Keratinocyte (primary cell): ENCODE data around the gene SPEM3. TPM values are rescaled to one million over a fixed set of nuclear protein-coding genes. Genes with fewer than 3 reads are reported as not detected.
A peak's percentile ranks its signal among the peaks of the same experiment; 100 is the strongest.

Experiments
- DNase-seq: peaks from one replicate; pipeline ENCODE4 v3.0.0-alpha.2; 2011; ENCODE audit warnings: low read depth, missing footprints, low spot score
- FAIRE-seq: peaks from 2 replicates; lab custom pipeline; 2011; peaks lifted over from hg19 to GRCh38; lab: Jason Lieb, UNC
- H2AFZ ChIP-seq: 2 replicates; pipeline ENCODE4 v1.6.0; 2012; ENCODE audit warnings: low read length, control low read depth, inconsistent platforms; ENCODE audit not compliant: control insufficient read depth
- H3K27ac ChIP-seq: 2 replicates; pipeline ENCODE4 v1.5.1; 2011; ENCODE audit warnings: low read length; ENCODE audit not compliant: control insufficient read depth, insufficient read depth
- H3K27me3 ChIP-seq: 3 replicates; pipeline ENCODE4 v1.6.0; 2011; ENCODE audit warnings: low read length; ENCODE audit not compliant: control insufficient read depth, insufficient read depth; ENCODE audit errors: extremely low read depth
- H3K36me3 ChIP-seq, 2 experiments: 2 replicates in 1 of 2; 3 replicates in 1 of 2; pipeline ENCODE4 v1.5.1; 2011; ENCODE audit warnings: low read length in 2 of 2, mild to moderate bottlenecking in 1 of 2; ENCODE audit not compliant: control insufficient read depth in 2 of 2, insufficient read depth in 2 of 2; ENCODE audit errors: extremely low read depth in 1 of 2
- H3K4me1 ChIP-seq: 3 replicates; pipeline ENCODE4 v1.5.1; 2011; ENCODE audit warnings: low read length; ENCODE audit not compliant: control insufficient read depth, insufficient read depth; ENCODE audit errors: extremely low read depth
- H3K4me2 ChIP-seq: 3 replicates; pipeline ENCODE4 v1.6.0; 2011; ENCODE audit warnings: low read depth, low read length; ENCODE audit not compliant: control insufficient read depth, insufficient read depth; ENCODE audit errors: extremely low read depth
- H3K4me3 ChIP-seq, 3 experiments: fragments of 200-600 bp in 1 of 3; sonication (generic) in 1 of 3; 2 replicates in 2 of 3; 3 replicates in 1 of 3; pipeline ENCODE4 v1.5.1; 2011 to 2016; ENCODE audit warnings: low read length in 3 of 3, mild to moderate bottlenecking in 3 of 3, control low read depth in 2 of 3, inconsistent platforms in 1 of 3, low read depth in 1 of 3, mixed read lengths in 1 of 3, mixed run types in 1 of 3, moderate library complexity in 1 of 3; ENCODE audit not compliant: control insufficient read depth in 2 of 3, insufficient read depth in 2 of 3; ENCODE audit errors: extremely low read depth in 1 of 3
- H3K79me2 ChIP-seq: 2 replicates; pipeline ENCODE4 v1.6.0; 2012; ENCODE audit warnings: low read length; ENCODE audit not compliant: control insufficient read depth, insufficient read depth
- H3K9ac ChIP-seq: 3 replicates; pipeline ENCODE4 v1.6.0; 2011; ENCODE audit warnings: low read length; ENCODE audit not compliant: control insufficient read depth, insufficient read depth; ENCODE audit errors: extremely low read depth
- H3K9me1 ChIP-seq: 3 replicates; pipeline ENCODE4 v1.6.0; 2011; ENCODE audit warnings: low read length; ENCODE audit not compliant: control insufficient read depth, insufficient read depth; ENCODE audit errors: extremely low read depth
- H3K9me3 ChIP-seq: 2 replicates; pipeline ENCODE4 v1.5.1; 2012; ENCODE audit warnings: low read depth, low read length; ENCODE audit not compliant: control insufficient read depth
- H4K20me1 ChIP-seq: 3 replicates; pipeline ENCODE4 v1.6.0; 2011; ENCODE audit warnings: low read length; ENCODE audit not compliant: control insufficient read depth, insufficient read depth; ENCODE audit errors: extremely low read depth
- EZH2 ChIP-seq: IDR thresholded peaks from one replicate; pipeline ENCODE4 v1.6.1; 2012; ENCODE audit warnings: inconsistent platforms, mild to moderate bottlenecking, low read length, moderate library complexity
- dilution Hi-C: fragments of 300-500 bp; cut with MboI; formaldehyde crosslinking; loops from one replicate; pipeline ENCODE4 v1.7.0; 2020; ENCODE audit warnings: low sequenced_read_pairs; ENCODE audit not compliant: extremely low pct_ligation_motif_present
- polyA plus RNA-seq, 5 experiments: library from polyadenylated mRNA; depleted of rRNA in 3 of 5; stranded (reverse) in 3 of 5; stranded (forward) in 1 of 5; unstranded in 1 of 5; fragments of >200 nt; gene quantifications; 1 replicate in 1 of 5; 2 replicates in 3 of 5; 3 replicates in 1 of 5; pipeline versions ENCODE4 v1.2.1 to v1.2.3, GENCODE V29; 2011 to 2012; ENCODE audit warnings: missing spikeins in 2 of 5, low read depth in 1 of 5, low replicate concordance in 1 of 5
- TF ChIP-seq, protein P1 (sequence below), 3 experiments: IDR thresholded peaks in 1 of 3; conservative IDR thresholded peaks in 1 of 3; optimal IDR thresholded peaks in 1 of 3; 2 replicates in 2 of 3; 3 replicates in 1 of 3; pipeline versions ENCODE3 to v1.5.1; 2011; ENCODE audit warnings: low read length in 3 of 3, mild to moderate bottlenecking in 3 of 3, moderate library complexity in 2 of 3, control low read depth in 1 of 3, inconsistent platforms in 1 of 3; ENCODE audit not compliant: insufficient read depth in 2 of 3; ENCODE audit errors: extremely low read depth in 1 of 3

SPEM3 gene
- polyA plus RNA-seq, 1 donor (not counting 4 experiments of a cell fraction or from before 2014, with no cell fraction given), result not detected

DNA sequence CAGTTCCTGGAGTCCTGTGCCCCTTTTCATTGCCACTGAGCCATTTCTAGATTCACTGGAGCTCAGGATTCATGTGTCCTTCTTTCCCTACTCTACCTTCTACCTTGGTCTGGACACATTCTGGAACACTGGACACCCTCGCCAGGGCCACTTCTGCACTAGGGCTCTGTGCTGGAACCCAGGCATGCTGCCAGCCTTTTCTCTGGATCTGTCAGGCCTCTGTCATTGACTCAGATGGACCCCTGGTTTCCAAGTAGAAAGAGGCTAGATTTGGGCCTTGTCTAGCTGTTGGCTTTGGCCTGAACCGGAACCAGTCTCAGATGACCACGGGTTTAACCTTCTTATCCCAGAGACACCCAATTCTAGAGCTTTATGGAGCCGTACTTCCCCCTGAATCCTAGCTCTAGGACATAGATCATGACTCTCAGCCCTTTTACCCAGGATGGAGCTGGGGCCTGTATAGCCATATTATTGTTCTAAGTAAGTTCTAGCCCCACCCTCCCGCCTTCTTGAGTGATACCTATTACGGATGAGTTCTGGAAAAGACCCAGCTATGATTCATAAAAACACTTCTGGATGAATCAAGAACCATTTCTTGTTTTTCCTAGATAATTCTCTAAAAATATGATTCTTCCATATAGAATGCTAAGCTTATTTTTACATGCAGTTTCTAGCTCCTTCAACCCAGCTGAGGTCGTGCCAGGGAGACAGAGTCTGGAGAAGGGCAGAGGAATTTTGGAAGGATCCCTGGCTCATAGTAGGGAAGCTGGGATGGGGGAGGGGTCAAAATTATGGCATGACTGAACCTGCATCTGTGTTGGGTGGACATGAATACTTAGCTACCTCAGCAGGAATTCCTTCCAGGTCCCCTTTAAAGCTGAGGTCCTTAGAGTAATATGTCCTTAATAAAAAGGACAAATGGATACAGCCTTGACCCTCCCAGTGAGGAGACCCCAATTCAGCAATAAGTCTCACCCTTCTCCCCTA, 15.1 kb downstream of the SPEM3 start:
- peak overlapping the region; percentile 77 for H3K4me2 ChIP-seq
- H3K36me3 ChIP-seq, result peaks cover 3 to 8% of the 10 kb centered on the region in 2 experiments
- H3K27ac ChIP-seq, result peak overlapping the region; percentile 74
- no peaks in the 10 kb centered on the region for H4K20me1 ChIP-seq
- H3K9me1 ChIP-seq, result peaks cover 5% of the 10 kb centered on the region
- dilution Hi-C loops, result no loop called here
- H3K4me3 ChIP-seq, result peak overlapping the region in 2 of 3 experiments; percentile 2 to 18
- peak overlapping the region; percentile 55 for H3K9ac ChIP-seq
- DNase-seq (no peak), FAIRE-seq (peak; percentile 87)
- no peak for TF ChIP-seq EZH2
- TF ChIP-seq, protein P1, sequence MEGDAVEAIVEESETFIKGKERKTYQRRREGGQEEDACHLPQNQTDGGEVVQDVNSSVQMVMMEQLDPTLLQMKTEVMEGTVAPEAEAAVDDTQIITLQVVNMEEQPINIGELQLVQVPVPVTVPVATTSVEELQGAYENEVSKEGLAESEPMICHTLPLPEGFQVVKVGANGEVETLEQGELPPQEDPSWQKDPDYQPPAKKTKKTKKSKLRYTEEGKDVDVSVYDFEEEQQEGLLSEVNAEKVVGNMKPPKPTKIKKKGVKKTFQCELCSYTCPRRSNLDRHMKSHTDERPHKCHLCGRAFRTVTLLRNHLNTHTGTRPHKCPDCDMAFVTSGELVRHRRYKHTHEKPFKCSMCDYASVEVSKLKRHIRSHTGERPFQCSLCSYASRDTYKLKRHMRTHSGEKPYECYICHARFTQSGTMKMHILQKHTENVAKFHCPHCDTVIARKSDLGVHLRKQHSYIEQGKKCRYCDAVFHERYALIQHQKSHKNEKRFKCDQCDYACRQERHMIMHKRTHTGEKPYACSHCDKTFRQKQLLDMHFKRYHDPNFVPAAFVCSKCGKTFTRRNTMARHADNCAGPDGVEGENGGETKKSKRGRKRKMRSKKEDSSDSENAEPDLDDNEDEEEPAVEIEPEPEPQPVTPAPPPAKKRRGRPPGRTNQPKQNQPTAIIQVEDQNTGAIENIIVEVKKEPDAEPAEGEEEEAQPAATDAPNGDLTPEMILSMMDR (optimal IDR thresholded peaks at IDR 0.05 in 1 of 3, IDR thresholded peaks at IDR 0.05 in 1 of 3, conservative IDR thresholded peaks at IDR 0.05 in 1 of 3; ENCODE audit: extremely low read depth in 1 of 3, insufficient read depth in 2 of 3, low read length in 3 of 3), result no peak
- H2AFZ ChIP-seq, result no peak overlapping the region
- H3K9me3 ChIP-seq, result no peaks in the 10 kb centered on the region
- no peaks in the 10 kb centered on the region for H3K27me3 ChIP-seq
- H3K4me1 ChIP-seq, result peaks cover 54% of the 10 kb centered on the region
- peaks cover 4% of the 10 kb centered on the region for H3K79me2 ChIP-seq

DNA sequence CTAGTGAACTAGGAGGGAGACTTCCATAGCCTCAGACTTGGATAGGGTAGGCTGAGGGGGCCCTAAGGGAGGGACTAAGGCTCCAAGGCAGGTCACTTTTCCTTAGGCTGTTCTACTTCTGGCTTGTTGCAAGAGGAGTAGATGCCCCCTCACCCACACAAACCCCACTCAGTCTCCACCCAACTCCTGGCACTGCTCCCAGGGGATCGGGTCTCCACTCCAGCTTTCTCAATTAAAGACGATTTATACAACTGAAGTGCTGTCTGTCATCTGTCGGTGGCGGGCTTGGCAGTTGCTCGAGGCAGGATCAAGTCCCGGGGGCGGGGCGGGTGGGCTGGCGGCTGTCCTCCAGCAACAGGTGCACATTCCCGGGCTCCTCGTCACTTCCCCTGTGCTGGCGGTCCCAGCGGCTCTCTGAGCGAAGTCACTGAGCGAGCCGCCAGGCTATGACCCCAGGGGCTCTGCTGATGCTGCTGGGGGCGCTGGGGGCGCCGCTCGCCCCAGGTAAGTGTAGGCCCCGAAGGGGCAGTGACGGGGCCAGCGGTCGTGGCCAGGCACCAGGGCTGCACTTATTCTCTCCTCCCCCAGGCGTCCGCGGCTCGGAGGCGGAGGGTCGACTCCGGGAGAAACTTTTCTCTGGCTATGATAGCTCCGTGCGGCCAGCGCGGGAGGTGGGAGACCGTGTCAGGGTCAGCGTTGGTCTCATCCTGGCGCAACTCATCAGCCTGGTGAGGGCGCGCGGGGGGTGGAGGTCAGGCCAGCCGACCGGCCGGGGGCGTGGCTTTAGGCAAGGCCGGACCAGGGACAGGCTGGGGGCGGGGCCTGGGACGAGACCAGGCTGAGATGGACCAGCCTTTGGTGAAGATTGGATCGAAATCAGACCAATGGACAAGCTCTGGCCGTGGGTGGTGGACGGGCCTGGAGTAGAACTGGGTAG, 16.3 kb downstream of the SPEM3 start, which contains the start of gene CHRNB1:
TSS of gene CHRNB1 (plus strand) at position 380 of the 937 bp plus-strand sequence. CDS start at position 447, 67 bp downstream.
- H3K4me2 ChIP-seq, result peak within 1 kb of the TSS; percentile 77
- H3K9me3 ChIP-seq, result no peaks in the 10 kb centered on the region
- TF ChIP-seq, protein P1 (optimal IDR thresholded peaks at IDR 0.05 in 1 of 3, IDR thresholded peaks at IDR 0.05 in 1 of 3, conservative IDR thresholded peaks at IDR 0.05 in 1 of 3; ENCODE audit: extremely low read depth in 1 of 3, insufficient read depth in 2 of 3, low read length in 3 of 3), result peak in 1 of 3 experiments; percentile 18
- TF ChIP-seq EZH2, result no peak
- H3K4me3 ChIP-seq, result peak within 1 kb of the TSS; percentile 40 to 67 (median 57)
- H3K36me3 ChIP-seq, result peaks cover 3 to 8% of the 10 kb centered on the region in 2 experiments
- H3K27ac ChIP-seq, result peak within 1 kb of the TSS; percentile 74
- dilution Hi-C loops, result no loop called here
- no peak for FAIRE-seq
- H3K4me1 ChIP-seq, result peaks cover 47% of the 10 kb centered on the region
- H4K20me1 ChIP-seq, result no peaks in the 10 kb centered on the region
- peak within 1 kb of the TSS; percentile 62 for H3K9ac ChIP-seq
- DNase-seq, result no peak
- H3K27me3 ChIP-seq, result no peaks in the 10 kb centered on the region
- peak within 1 kb of the TSS; percentile 62 for H2AFZ ChIP-seq
- H3K9me1 ChIP-seq, result peaks cover 5% of the 10 kb centered on the region
- H3K79me2 ChIP-seq, result no peaks in the 10 kb centered on the region
